Activated CD4-positive, alpha-beta T cell treated with anti-CD3 and anti-CD28 coated beads, Interleukin-2, amount 10 ng/mL, durations not matched to agents 7 days and 5 days (primary cell): ENCODE results near the gene SIGLEC6. TPM values are rescaled to one million over a fixed set of nuclear protein-coding genes. Genes with fewer than 3 reads are reported as not detected.

Source experiments
- CTCF ChIA-PET: fragments of 350-600 bp; sonication (Branson Sonifier 250); formaldehyde crosslinking; loops from one replicate; lab custom pipeline; 2021; ENCODE audit warnings: antibody characterized with exemption; lab: Charles Lee
- POLR2A ChIA-PET: fragments of 350-600 bp; sonication (Branson Sonifier 250); formaldehyde crosslinking; loops from one replicate; lab custom pipeline; 2021; ENCODE audit warnings: antibody characterized with exemption; lab: Charles Lee
- DNase-seq: peaks from one replicate; pipeline ENCODE4 v3.0.0-alpha.2; 2020
- H3K27ac Mint-ChIP-seq: one replicate; pipeline ENCODE4 v1.8.0; 2021; ENCODE audit warnings: mild to moderate bottlenecking, moderate library complexity, mixed read lengths
- H3K27me3 Mint-ChIP-seq: one replicate; pipeline ENCODE4 v1.8.0; 2021; ENCODE audit warnings: mixed read lengths
- H3K36me3 Mint-ChIP-seq: one replicate; pipeline ENCODE4 v1.8.0; 2021; ENCODE audit warnings: low read depth, mixed read lengths
- H3K4me1 Mint-ChIP-seq: one replicate; pipeline ENCODE4 v1.8.0; 2021; ENCODE audit warnings: mixed read lengths
- H3K4me3 Mint-ChIP-seq: one replicate; pipeline ENCODE4 v1.8.0; 2021; ENCODE audit warnings: mild to moderate bottlenecking, moderate library complexity, mixed read lengths
- H3K9me3 Mint-ChIP-seq: one replicate; pipeline ENCODE4 v1.8.0; 2021; ENCODE audit warnings: mixed read lengths
- total RNA-seq, 2 experiments: library from RNA; stranded (reverse); gene quantifications; one replicate each; pipeline ENCODE4 v1.2.3, GENCODE V29; 2021

Gene SIGLEC6
- total RNA-seq, 2 experiments from 2014 or later = 0.29 to 0.69 TPM

DNA sequence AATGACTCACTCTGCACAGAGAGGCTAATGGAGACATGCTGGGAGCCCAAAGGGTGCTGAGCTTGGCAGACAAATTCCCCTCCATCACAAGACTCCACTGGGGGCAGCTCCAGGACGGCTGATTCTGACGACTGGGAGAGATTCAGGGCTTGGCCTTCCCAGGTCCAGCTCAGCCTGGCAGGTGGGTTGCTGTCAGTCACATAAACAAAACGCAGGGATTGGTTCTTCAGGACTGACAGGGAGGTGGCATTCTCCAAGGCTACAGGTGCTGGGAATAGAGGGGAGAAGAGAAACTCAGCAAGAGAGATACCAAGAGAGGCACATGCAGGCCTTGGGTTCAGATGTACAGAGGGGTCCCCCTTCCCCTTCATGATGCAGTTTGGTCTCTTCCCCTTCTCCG is 28.9 kb upstream of the SIGLEC6 start:
- no peaks in the 10 kb centered on the region for H3K36me3 Mint-ChIP-seq
- POLR2A ChIA-PET = no interaction called here

DNA sequence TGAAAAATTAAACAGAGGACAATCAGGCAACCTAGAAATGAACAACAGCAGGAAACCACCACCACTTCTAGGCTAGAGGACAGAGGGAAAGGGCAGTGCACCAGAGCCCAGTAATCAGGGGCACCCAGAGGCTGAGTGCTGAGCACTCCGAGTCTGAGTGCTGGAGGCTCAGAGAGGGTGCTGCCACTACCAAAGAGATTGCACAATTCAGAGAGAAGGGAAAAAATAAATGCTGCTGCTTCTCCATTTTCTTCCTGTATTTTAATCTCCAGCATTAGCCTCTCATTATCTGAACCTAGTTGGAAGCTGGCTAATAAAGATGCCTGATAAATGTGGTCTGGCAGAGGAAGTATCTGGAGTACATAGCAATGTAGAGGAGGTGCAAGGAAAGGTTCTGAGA is 27.8 kb upstream of the SIGLEC6 start:
- Mint-ChIP-seq H3K9me3 (peaks cover 5% of the 10 kb centered on the region), H3K4me1 (no peaks in the 10 kb centered on the region), H3K36me3 (no peaks in the 10 kb centered on the region), H3K27ac (no peak overlapping the region), H3K27me3 (peaks cover 56% of the 10 kb centered on the region), H3K4me3 (no peak overlapping the region)
- DNase-seq = no peak
- CTCF ChIA-PET = no interaction called here
- POLR2A ChIA-PET = no interaction called here

More for the DNA sequence above, 28.9 kb upstream of the SIGLEC6 start:
- H3K27ac Mint-ChIP-seq = no peak overlapping the region
- H3K9me3 Mint-ChIP-seq = no peaks in the 10 kb centered on the region
- CTCF ChIA-PET = no interaction called here
- no peak overlapping the region for H3K4me3 Mint-ChIP-seq
- no peak for DNase-seq
- no peaks in the 10 kb centered on the region for H3K4me1 Mint-ChIP-seq
- H3K27me3 Mint-ChIP-seq = peaks cover 49% of the 10 kb centered on the region

DNA sequence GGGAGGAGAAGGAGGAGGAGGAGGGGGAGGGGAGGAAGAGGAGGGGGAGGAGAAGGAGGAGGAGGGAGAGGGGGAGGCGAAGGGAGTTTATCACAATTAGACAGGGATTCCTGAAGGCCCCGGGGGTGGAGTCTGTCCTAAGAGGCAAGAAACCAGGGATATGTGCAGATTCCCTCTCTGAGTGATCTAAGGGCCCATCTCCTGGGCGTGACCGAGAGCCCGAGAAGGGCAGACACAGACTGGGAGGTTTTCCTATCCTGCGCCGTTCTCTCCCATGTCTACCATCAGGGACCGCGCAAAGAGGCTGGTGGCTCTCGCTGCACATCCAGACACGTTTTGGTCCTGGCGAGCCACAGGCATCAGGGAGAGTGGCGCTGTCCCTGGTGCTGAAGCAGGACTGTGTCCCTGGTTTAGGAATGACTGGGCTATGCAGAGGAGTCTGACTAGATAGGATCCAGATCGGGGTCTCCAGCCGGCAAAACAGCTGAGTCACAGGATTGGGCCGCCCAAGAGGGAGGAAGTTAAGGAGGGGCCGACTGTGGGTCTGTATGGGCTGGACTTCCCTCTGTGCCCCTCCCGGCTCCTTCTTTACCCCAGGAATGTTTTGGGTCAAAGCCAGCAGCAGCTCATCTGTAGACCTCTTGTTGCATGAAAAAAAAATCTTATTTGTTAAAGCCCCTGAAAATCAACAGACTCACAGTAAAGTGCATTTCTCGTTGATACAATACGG is 21.7 kb upstream of the SIGLEC6 start:
- DNase-seq = peak; percentile 56
- Mint-ChIP-seq H3K27me3 (peaks cover 36% of the 10 kb centered on the region), H3K4me1 (peaks cover 41% of the 10 kb centered on the region)

DNA sequence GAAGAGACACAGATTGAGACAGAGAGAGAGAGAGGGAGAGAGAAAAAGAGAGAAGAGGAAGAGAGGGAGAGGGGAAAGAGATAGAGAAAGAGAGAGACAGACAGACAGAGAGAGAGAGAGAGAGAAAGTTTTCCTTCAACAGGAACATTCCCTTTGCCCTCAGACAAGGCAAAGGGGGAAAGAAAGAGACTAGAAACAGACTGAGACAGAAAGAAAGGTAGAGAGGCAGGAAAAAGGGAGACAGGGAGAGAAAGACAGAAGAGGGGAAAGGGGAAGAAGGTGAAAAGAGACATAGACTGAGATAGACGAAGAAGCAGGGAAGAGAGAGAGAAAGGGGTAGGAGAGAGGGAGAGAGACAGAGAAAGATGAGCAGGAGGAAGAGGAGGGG is 21.1 kb upstream of the SIGLEC6 start:
- ChIA-PET POLR2A (no interaction called here), CTCF (no interaction called here)
- Mint-ChIP-seq H3K27ac (no peak overlapping the region), H3K4me1 (peaks cover 47% of the 10 kb centered on the region), H3K9me3 (peaks cover 6% of the 10 kb centered on the region), H3K27me3 (peaks cover 34% of the 10 kb centered on the region), H3K4me3 (no peak overlapping the region), H3K36me3 (peaks cover 2% of the 10 kb centered on the region)
- DNase-seq = no peak

More for the DNA sequence above, 21.7 kb upstream of the SIGLEC6 start:
- CTCF ChIA-PET = no interaction called here
- POLR2A ChIA-PET = no interaction called here
- H3K36me3 Mint-ChIP-seq = peaks cover 2% of the 10 kb centered on the region
- H3K27ac Mint-ChIP-seq = no peak overlapping the region
- H3K4me3 Mint-ChIP-seq = no peak overlapping the region
- H3K9me3 Mint-ChIP-seq = peaks cover 6% of the 10 kb centered on the region

DNA sequence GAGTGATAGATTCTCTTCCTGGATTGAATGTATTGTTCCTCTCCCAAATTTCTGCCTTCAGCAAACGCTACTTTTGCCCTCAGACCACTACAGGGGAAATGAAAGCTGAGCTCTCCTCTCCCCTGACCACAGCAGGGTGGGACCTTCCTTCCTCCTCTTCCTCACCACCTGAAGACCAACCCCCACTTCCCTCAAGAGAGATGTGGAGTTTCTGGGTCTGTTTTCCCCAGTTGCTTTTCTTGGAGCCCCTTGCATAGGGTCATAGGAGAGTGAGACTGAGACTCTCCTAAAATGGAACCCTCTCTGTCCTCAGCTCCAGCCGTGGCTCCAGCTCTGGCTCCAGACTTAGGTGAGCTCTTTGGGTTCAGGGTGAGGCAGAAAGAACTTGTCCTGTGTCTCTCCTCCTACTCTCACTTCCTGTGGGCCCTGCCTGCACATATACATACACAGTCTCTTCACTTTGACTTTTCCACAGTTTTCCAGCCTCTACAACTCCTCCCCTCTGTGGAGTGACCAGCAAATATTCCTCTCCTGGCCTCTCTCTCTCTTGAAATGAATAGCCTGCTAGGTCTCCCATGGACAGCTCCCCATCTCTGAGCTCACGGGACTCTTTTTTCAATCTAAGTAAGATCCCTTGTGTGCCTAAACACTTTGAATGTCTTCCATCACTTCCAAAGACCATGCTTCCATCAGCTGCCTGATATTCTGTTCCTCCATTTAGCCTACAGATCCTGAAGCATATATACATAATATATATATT is 20.4 kb upstream of the SIGLEC6 start:
- Mint-ChIP-seq H3K27me3 (peaks cover 29% of the 10 kb centered on the region), H3K4me3 (peak overlapping the region; percentile 20), H3K9me3 (peaks cover 6% of the 10 kb centered on the region), H3K27ac (peak overlapping the region; percentile 22), H3K4me1 (peaks cover 54% of the 10 kb centered on the region), H3K36me3 (peaks cover 2% of the 10 kb centered on the region)
- DNase-seq = no peak
- ChIA-PET CTCF (interaction anchor here (0.6 kb wide), 1 partner anchor 90 kb away, joined by 4 read pairs; no protein-coding TSS in a partner anchor), POLR2A (no interaction called here)

DNA sequence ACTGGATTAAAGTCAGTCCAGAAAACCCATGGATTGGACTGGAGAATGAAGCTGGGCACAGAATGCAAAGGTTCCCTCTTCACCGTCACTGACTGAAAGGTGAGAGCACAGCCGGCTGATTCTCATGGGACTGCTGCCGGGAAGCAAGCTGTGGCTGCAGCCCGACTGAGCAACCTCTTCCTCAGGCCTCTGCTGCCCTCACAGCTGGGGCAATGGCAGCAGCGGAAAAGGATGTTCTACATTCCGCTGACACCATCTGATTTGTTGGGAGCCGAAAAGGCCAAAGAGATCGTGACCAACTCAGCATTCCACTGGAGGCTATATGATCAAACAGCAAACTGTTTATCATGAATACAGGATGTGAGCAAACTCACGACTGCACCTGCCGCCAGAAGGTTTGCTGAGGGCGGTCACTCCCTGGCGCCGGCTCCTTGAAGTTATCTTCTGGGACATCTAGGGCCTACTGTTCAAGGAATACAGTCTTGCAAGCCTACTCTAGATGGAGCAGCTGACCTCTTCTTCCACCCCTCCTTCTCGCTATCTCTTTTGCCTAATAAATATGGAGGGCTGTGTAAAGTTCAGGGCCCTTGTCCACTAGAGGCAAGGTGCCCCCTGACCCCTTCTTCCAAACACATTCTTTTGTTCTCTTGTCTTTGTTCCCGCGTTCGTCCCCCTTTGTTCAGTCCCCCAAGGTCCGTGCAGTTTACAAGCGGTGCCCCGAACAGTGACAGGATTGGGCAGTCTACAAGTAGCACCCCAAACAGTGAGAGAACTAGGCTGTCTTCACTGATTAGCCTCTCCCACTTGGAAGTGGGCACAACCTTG is 19.6 kb upstream of the SIGLEC6 start:
- Mint-ChIP-seq H3K36me3 (peaks cover 2% of the 10 kb centered on the region), H3K4me1 (peaks cover 62% of the 10 kb centered on the region), H3K27ac (peak overlapping the region; percentile 22), H3K4me3 (peak overlapping the region; percentile 20), H3K27me3 (peaks cover 23% of the 10 kb centered on the region), H3K9me3 (peaks cover 6% of the 10 kb centered on the region)
- DNase-seq = no peak
- ChIA-PET POLR2A (no interaction called here), CTCF (no interaction called here)

DNA sequence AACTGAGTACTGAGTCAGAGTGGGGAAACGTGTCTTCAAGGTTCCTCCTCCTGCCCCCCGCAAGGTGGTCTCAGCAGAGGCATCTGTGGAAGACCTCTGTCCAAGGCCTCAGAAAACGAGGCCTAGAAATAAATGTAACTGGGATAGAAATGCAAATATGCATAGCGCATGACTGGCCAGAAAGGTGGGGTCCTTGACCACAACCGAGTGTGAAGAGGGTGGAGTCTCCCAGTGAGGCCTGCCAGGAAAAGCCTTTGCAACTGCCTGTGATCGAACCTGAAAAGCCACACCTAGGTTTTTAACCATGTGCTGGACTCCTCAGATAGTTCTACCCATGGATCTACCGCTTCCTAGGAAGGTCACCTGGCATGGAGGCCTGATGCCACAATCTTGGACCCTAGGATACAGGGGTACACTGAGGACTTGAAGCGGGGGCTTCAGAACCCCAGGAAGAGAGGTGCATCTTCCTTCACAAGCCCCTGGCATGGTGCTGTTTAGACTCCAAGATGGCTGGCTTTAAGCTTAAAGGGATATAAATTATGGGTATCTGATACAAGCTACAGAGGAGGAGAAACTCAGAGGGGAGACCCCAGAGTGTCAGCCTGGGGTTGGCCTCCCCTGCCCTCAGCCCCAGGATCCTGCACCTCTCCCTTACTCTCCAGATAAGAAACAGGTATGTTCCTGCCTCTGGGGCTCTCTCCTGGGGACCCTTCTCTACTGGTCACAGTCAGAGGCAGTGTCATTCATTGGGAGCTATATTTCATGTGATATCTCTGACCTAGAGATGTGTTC is 18.3 kb upstream of the SIGLEC6 start:
- H3K4me3 Mint-ChIP-seq = no peak overlapping the region
- peak overlapping the region; percentile 83 for H3K27ac Mint-ChIP-seq
- H3K4me1 Mint-ChIP-seq = peaks cover 64% of the 10 kb centered on the region
- H3K9me3 Mint-ChIP-seq = peaks cover 5% of the 10 kb centered on the region
- peaks cover 2% of the 10 kb centered on the region for H3K36me3 Mint-ChIP-seq
- ChIA-PET CTCF (interaction anchor here (0.7 kb wide), 1 partner anchor 315 kb away, joined by 3 read pairs; no protein-coding TSS in a partner anchor), POLR2A (no interaction called here)
- no peak for DNase-seq
- H3K27me3 Mint-ChIP-seq = peaks cover 18% of the 10 kb centered on the region

DNA sequence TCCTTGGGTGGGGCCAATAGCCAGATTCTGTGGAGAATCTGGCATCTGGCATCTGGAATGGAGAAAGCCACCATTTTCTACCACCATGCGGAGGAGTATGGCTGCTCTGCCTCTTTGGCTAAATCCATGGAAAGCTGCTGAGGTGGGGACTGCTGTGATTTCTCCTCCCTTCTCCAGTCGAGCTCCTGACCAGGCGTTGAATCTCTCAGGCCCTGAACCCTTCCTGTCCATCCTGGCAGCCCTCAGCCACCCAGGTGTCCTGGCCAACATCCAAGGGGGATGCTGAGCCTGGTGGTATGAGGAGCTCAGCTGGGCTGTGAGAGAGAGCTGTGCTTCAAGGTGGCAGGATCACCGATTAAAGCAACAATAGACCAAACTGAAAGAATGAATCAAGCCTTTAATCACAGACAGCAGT is 17.4 kb upstream of the SIGLEC6 start:
- CTCF ChIA-PET = no interaction called here
- Mint-ChIP-seq H3K27me3 (peaks cover 11% of the 10 kb centered on the region), H3K9me3 (no peaks in the 10 kb centered on the region), H3K27ac (peak overlapping the region; percentile 83), H3K36me3 (peaks cover 2% of the 10 kb centered on the region), H3K4me1 (peaks cover 64% of the 10 kb centered on the region), H3K4me3 (no peak overlapping the region)
- POLR2A ChIA-PET = no interaction called here
- DNase-seq = no peak

DNA sequence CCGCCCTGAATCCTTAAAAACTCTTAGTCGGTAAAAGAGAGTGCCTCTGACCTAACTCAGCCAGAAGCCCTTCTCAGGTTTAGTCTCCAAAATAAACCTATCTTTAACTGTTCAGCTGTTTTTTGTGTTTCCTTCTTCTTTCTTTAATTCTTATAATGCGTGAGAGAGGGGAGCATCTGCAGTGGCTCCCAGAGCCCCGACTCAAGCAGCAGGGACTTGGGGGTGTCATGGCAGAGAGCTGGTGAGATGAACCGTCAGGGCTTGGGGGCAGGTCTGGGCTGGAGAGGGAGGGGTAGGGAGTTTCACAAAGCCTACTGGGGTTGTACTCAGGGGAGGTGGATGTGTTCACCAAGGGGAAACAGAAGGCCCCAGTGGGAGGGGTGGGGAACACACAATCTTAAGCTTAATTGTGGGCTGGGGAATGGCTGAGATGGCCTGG is 16.8 kb upstream of the SIGLEC6 start:
- H3K4me3 Mint-ChIP-seq = no peak overlapping the region
- H3K9me3 Mint-ChIP-seq = no peaks in the 10 kb centered on the region
- H3K27ac Mint-ChIP-seq = peak overlapping the region; percentile 74
- no peak for DNase-seq
- CTCF ChIA-PET = no interaction called here
- peaks cover 2% of the 10 kb centered on the region for H3K36me3 Mint-ChIP-seq
- H3K4me1 Mint-ChIP-seq = peaks cover 64% of the 10 kb centered on the region
- POLR2A ChIA-PET = no interaction called here
- H3K27me3 Mint-ChIP-seq = peaks cover 10% of the 10 kb centered on the region

DNA sequence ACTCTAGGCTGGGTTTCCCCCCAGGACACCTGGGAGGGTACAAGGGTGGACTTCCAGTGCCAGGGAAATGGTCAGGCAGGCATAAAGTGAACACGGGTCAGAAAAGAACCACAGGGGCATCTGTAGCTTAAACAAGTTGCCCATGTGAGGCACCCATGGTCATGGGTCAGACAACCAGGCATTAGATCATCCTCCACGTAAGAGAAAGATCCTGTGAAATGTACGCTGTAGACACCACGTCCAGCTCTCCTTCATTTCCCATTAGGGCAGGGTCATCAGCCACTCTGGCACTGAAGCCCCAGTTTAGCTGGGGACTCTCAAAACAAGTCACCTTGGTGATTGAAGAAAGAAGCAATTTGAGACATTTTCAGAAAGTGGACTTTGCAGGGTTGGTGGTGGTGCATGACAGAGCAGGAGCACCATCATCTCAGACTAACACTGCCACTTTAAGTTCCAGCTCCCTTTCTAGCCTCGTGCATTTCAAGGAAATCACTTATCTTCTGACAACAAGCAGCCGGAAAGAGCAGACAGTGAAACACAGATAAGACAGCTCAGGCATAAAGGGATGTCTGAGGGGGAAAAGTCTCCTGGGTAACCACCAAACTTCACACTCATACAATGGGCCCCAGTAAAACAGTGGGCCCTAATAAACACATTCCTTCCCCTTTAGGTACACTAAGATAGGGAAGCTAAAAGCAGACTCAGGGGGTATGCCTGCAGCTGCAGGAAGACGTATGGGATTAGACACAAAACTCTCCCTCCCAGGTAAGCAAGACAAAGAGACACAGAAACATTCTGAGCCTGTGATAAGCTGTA is 16.1 kb upstream of the SIGLEC6 start:
- DNase-seq = no peak
- H3K27me3 Mint-ChIP-seq = peaks cover 7% of the 10 kb centered on the region
- CTCF ChIA-PET = interaction anchor here (1.3 kb wide), 1 partner anchor 12 kb away, joined by 3 read pairs; no protein-coding TSS in a partner anchor
- no peaks in the 10 kb centered on the region for H3K9me3 Mint-ChIP-seq
- H3K36me3 Mint-ChIP-seq = peaks cover 2% of the 10 kb centered on the region
- H3K27ac Mint-ChIP-seq = peak overlapping the region; percentile 79
- peaks cover 60% of the 10 kb centered on the region for H3K4me1 Mint-ChIP-seq
- POLR2A ChIA-PET = no interaction called here
- no peak overlapping the region for H3K4me3 Mint-ChIP-seq

DNA sequence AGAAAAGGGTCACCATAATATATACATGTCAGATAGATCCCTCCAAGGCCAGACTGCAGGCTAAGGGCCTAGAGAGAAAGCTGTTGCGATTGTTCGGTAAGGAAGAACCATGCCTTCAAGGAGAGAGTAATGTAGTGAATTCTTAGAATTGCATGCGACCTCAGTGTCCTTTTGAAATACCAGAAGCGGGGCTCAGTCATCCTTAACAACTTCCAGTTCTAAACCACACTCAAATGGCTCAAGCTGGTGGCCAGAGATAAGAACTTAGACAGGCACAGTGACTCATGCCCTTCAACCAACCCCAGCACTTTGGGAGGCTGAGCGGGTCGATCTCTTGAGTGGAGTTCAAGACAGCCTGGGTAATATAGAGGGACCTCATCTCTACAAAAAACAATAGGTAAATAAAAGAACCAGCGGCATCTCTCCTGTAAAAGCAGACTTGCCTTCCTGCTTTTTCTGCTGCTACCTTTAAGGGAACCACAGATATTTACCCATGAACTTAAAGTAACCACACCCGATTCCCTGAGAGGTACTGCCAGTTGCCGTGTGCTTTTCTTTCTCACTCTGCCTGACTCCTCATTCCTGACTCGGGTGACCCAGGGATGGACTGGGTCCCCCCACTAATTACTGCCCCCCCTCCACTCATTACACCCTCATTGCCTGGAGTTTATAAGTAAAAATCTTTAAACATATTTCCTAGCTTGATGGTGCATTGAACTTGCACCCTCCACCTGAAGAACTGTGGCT is 15.4 kb upstream of the SIGLEC6 start:
- DNase-seq = peak; percentile 13
- H3K27me3 Mint-ChIP-seq = peaks cover 6% of the 10 kb centered on the region
- H3K27ac Mint-ChIP-seq = peak overlapping the region; percentile 79
- ChIA-PET CTCF (interaction anchor here (1.3 kb wide), 1 partner anchor 11 kb away, joined by 3 read pairs; no protein-coding TSS in a partner anchor), POLR2A (no interaction called here)
- peaks cover 53% of the 10 kb centered on the region for H3K4me1 Mint-ChIP-seq
- no peak overlapping the region for H3K4me3 Mint-ChIP-seq
- no peaks in the 10 kb centered on the region for H3K9me3 Mint-ChIP-seq
- peaks cover 2% of the 10 kb centered on the region for H3K36me3 Mint-ChIP-seq
